Measurements from ENCODE around the gene SLCO6A1.

Gene SLCO6A1

GRCh38 chr5:102451082-102451481, 47.7 kb downstream of the SLCO6A1 start:
- Histone ChIP-seq H3K9me3 (peaks cover 0 to 6% (median 5%) of the 10 kb centered on the region in 3 donors), H3K27ac (no peak overlapping the region), H3K27me3 (no peaks in the 10 kb centered on the region), H3K4me1 (no peaks in the 10 kb centered on the region), H3K36me3 (no peaks in the 10 kb centered on the region), H3K4me3 (no peak overlapping the region)
- DNase-seq, result no peak
- intact Hi-C loops (cut with DNase I; ENCODE audit: low total_unique reads), result no loop called here
- TF ChIP-seq, protein P1, sequence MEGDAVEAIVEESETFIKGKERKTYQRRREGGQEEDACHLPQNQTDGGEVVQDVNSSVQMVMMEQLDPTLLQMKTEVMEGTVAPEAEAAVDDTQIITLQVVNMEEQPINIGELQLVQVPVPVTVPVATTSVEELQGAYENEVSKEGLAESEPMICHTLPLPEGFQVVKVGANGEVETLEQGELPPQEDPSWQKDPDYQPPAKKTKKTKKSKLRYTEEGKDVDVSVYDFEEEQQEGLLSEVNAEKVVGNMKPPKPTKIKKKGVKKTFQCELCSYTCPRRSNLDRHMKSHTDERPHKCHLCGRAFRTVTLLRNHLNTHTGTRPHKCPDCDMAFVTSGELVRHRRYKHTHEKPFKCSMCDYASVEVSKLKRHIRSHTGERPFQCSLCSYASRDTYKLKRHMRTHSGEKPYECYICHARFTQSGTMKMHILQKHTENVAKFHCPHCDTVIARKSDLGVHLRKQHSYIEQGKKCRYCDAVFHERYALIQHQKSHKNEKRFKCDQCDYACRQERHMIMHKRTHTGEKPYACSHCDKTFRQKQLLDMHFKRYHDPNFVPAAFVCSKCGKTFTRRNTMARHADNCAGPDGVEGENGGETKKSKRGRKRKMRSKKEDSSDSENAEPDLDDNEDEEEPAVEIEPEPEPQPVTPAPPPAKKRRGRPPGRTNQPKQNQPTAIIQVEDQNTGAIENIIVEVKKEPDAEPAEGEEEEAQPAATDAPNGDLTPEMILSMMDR (IDR thresholded peaks at IDR 0.05), result no peak

- H3K4me3 ChIP-seq, result no peak overlapping the region
- H3K27ac ChIP-seq, result no peak overlapping the region
- no peaks in the 10 kb centered on the region for H3K4me1 ChIP-seq
- intact Hi-C loops (cut with DNase I; ENCODE audit: low total_unique reads), result no loop called here
- no peak for DNase-seq
- no peaks in the 10 kb centered on the region for H3K27me3 ChIP-seq
- TF ChIP-seq, protein P1 (IDR thresholded peaks at IDR 0.05), result no peak
- no peaks in the 10 kb centered on the region for H3K36me3 ChIP-seq
- peaks cover 0 to 6% (median 5%) of the 10 kb centered on the region in 3 donors for H3K9me3 ChIP-seq
Observed at GRCh38 chr5:102450313-102450990, 48.3 kb downstream of the SLCO6A1 start.

DNA sequence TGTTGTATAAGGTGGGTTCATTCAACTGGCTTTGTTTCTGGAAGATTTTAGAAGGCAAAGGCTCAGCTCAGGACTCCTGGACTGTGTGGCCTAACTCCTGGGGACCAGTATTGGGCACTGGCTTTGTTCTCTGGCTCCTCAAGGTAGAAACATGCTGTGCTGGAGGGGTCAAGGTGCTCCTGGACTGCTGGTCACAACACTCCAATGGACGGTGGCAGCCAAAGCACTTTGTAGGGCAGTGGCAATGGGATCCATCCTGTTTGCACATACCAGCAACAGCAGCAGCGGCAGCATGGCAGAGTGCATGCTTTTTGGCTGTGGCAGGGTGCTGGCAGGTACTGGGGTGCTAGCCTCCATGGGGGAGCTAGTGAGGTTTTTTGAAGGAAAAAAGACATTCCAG, 65.3 kb downstream of the SLCO6A1 start:
- no peaks in the 10 kb centered on the region for H3K4me1 ChIP-seq
- no peaks in the 10 kb centered on the region for H3K36me3 ChIP-seq
- TF ChIP-seq, protein P1 (IDR thresholded peaks at IDR 0.05), result no peak
- H3K9me3 ChIP-seq, result peaks cover 0 to 8% (median 5%) of the 10 kb centered on the region in 3 donors
- H3K27me3 ChIP-seq, result no peaks in the 10 kb centered on the region
- DNase-seq, result no peak
- H3K27ac ChIP-seq, result no peak overlapping the region
- H3K4me3 ChIP-seq, result no peak overlapping the region
- intact Hi-C loops (cut with DNase I; ENCODE audit: low total_unique reads), result no loop called here

GRCh38 chr5:102421647-102422046, 77.2 kb downstream of the SLCO6A1 start:
- Histone ChIP-seq H3K36me3 (no peaks in the 10 kb centered on the region), H3K27ac (no peak overlapping the region), H3K27me3 (no peaks in the 10 kb centered on the region), H3K9me3 (no peaks in the 10 kb centered on the region), H3K4me1 (no peaks in the 10 kb centered on the region), H3K4me3 (no peak overlapping the region)
- intact Hi-C loops (cut with DNase I; ENCODE audit: low total_unique reads), result no loop called here
- no peak for DNase-seq
- TF ChIP-seq, protein P1 (IDR thresholded peaks at IDR 0.05), result no peak

- DNase-seq, result no peak
- Histone ChIP-seq H3K27ac (no peak overlapping the region), H3K36me3 (no peaks in the 10 kb centered on the region), H3K9me3 (no peaks in the 10 kb centered on the region), H3K4me1 (no peaks in the 10 kb centered on the region), H3K4me3 (no peak overlapping the region), H3K27me3 (no peaks in the 10 kb centered on the region)
- intact Hi-C loops (cut with DNase I; ENCODE audit: low total_unique reads), result no loop called here
- TF ChIP-seq, protein P1 (IDR thresholded peaks at IDR 0.05), result no peak
Observed at GRCh38 chr5:102418531-102418930, 80.3 kb downstream of the SLCO6A1 start.

All from tibial artery (tissue), 4 donors.